WTC11 (cell line): ENCODE data around the gene ATP2A1. TPM values are rescaled to one million over a fixed set of nuclear protein-coding genes. Genes with fewer than 3 reads are reported as not detected.

Source experiments
- ATAC-seq: fragments of 200-7000 bp; cut with Tn5 transposase; 2 replicates; pipeline ENCODE4 v1.10.0; 2021; ENCODE audit warnings: mild to moderate bottlenecking, moderate library complexity
- CTCF ChIA-PET: fragments of 300-600 bp; sonication (Branson Sonifier 250); formaldehyde crosslinking; loops from one replicate; lab custom pipeline; 2021; ENCODE audit warnings: antibody characterized with exemption; lab: Charles Lee
- POLR2A ChIA-PET: fragments of 350-600 bp; sonication (Branson Sonifier 250); formaldehyde crosslinking; loops from one replicate; lab custom pipeline; 2021; ENCODE audit warnings: antibody characterized with exemption; lab: Charles Lee
- DNase-seq: peaks from one replicate; pipeline ENCODE4 v3.0.0; 2021; ENCODE audit warnings: low spot score
- H3K27ac Mint-ChIP-seq: 2 replicates; pipeline ENCODE4 v1.8.0; 2021; ENCODE audit warnings: mixed read lengths
- H3K27me3 Mint-ChIP-seq: 2 replicates; pipeline ENCODE4 v1.8.0; 2021; ENCODE audit warnings: low read depth, mild to moderate bottlenecking, moderate library complexity, mixed read lengths
- H3K36me3 Mint-ChIP-seq: 2 replicates; pipeline ENCODE4 v1.8.0; 2021; ENCODE audit warnings: mixed read lengths
- H3K4me1 Mint-ChIP-seq: 2 replicates; pipeline ENCODE4 v1.8.0; 2022; ENCODE audit warnings: mixed read lengths
- H3K4me3 Mint-ChIP-seq: 2 replicates; pipeline ENCODE4 v1.8.0; 2021; ENCODE audit warnings: mild to moderate bottlenecking, moderate library complexity, mixed read lengths
- H3K9me3 Mint-ChIP-seq: 2 replicates; pipeline ENCODE4 v1.8.0; 2021; ENCODE audit warnings: mixed read lengths
- CBFB ChIP-seq: sonication (generic); formaldehyde crosslinking; IDR thresholded peaks from 2 replicates; pipeline ENCODE4 v1.8.1; 2022; ENCODE audit warnings: mild to moderate bottlenecking, low read depth, missing genetic modification reagents
- FOXK1 ChIP-seq: sonication (generic); formaldehyde crosslinking; IDR thresholded peaks from 2 replicates; pipeline ENCODE4 v1.8.0; 2022; ENCODE audit warnings: mild to moderate bottlenecking, moderate library complexity, missing genetic modification reagents
- GABPB1 ChIP-seq: sonication (generic); formaldehyde crosslinking; IDR thresholded peaks from 2 replicates; pipeline ENCODE4 v1.8.1; 2023; ENCODE audit warnings: mild to moderate bottlenecking, missing genetic modification reagents
- GRHL2 ChIP-seq: fragments of 250-450 bp; sonication (Bioruptor Pico); IDR thresholded peaks from 2 replicates; pipeline ENCODE4 v1.8.0; 2022; ENCODE audit warnings: mild to moderate bottlenecking, moderate library complexity; ENCODE audit not compliant: insufficient replicate concordance, severe bottlenecking
- GTF2I ChIP-seq: fragments of 250-450 bp; sonication (Bioruptor Pico); conservative IDR thresholded peaks from 2 replicates; pipeline ENCODE4 v1.4.0; 2021; ENCODE audit warnings: mild to moderate bottlenecking
- NR2C2 ChIP-seq: sonication (generic); formaldehyde crosslinking; IDR thresholded peaks from 2 replicates; pipeline ENCODE4 v1.8.0; 2022; ENCODE audit warnings: mild to moderate bottlenecking, missing genetic modification reagents
- OVOL2 ChIP-seq: fragments of 250-450 bp; sonication (Bioruptor Pico); IDR thresholded peaks from 2 replicates; pipeline ENCODE4 v1.9.0; 2021; ENCODE audit warnings: mild to moderate bottlenecking, borderline replicate concordance
- RELA ChIP-seq: sonication (generic); formaldehyde crosslinking; IDR thresholded peaks from 2 replicates; pipeline ENCODE4 v1.8.1; 2022; ENCODE audit warnings: missing genetic modification reagents, mild to moderate bottlenecking, borderline replicate concordance
- SP1 ChIP-seq: sonication (generic); formaldehyde crosslinking; conservative IDR thresholded peaks from 2 replicates; pipeline ENCODE4 v1.8.1; 2022; ENCODE audit warnings: missing genetic modification reagents
- ZNF121 ChIP-seq: sonication (generic); formaldehyde crosslinking; IDR thresholded peaks from 2 replicates; pipeline ENCODE4 v1.8.0; 2023; ENCODE audit warnings: missing genetic modification reagents
- ZNF138 ChIP-seq: sonication (generic); formaldehyde crosslinking; conservative IDR thresholded peaks from 2 replicates; pipeline ENCODE4 v1.8.1; 2022; ENCODE audit warnings: mild to moderate bottlenecking, moderate library complexity, missing genetic modification reagents
- ZNF396 ChIP-seq: fragments of 250-450 bp; sonication (Bioruptor Pico); IDR thresholded peaks from 2 replicates; pipeline ENCODE4 v1.8.0; 2021; ENCODE audit warnings: mild to moderate bottlenecking, moderate library complexity, borderline replicate concordance
- total RNA-seq: library from RNA; stranded (reverse); gene quantifications from 3 replicates; pipeline ENCODE4 v1.2.3, GENCODE V29; 2021
- TF ChIP-seq, protein P1 (sequence below): sonication (generic); formaldehyde crosslinking; IDR thresholded peaks from 2 replicates; pipeline ENCODE4 v1.8.1; 2022; ENCODE audit warnings: missing genetic modification reagents, borderline replicate concordance
- TF ChIP-seq, protein P2 (sequence below): sonication (generic); formaldehyde crosslinking; conservative IDR thresholded peaks from 2 replicates; pipeline ENCODE4 v1.8.1; 2023; ENCODE audit warnings: mild to moderate bottlenecking, low read depth, missing genetic modification reagents, moderate library complexity
- TF ChIP-seq, protein P3 (sequence below): sonication (generic); formaldehyde crosslinking; IDR thresholded peaks from 2 replicates; pipeline ENCODE4 v1.8.1; 2022; ENCODE audit warnings: low read depth, mild to moderate bottlenecking, moderate library complexity, missing genetic modification reagents, borderline replicate concordance
- TF ChIP-seq, protein P4 (sequence below): fragments of 250-450 bp; sonication (Bioruptor Pico); IDR thresholded peaks from 2 replicates; pipeline ENCODE4 v2.1.2; 2022; ENCODE audit warnings: mild to moderate bottlenecking, moderate library complexity
- TF ChIP-seq, protein P5 (sequence below): sonication (generic); formaldehyde crosslinking; IDR thresholded peaks from 2 replicates; pipeline ENCODE4 v1.8.1; 2023; ENCODE audit warnings: mild to moderate bottlenecking, missing genetic modification reagents, moderate library complexity
- TF ChIP-seq, protein P6 (sequence below): fragments of 250-450 bp; sonication (Bioruptor Pico); IDR thresholded peaks from 2 replicates; pipeline ENCODE4 v1.8.0; 2021; ENCODE audit warnings: mild to moderate bottlenecking
- TF ChIP-seq, protein P7 (sequence below): sonication (generic); formaldehyde crosslinking; IDR thresholded peaks from 2 replicates; pipeline ENCODE4 v1.8.0; 2022; ENCODE audit warnings: mild to moderate bottlenecking, missing genetic modification reagents
- TF ChIP-seq, protein P8 (sequence below): sonication (generic); formaldehyde crosslinking; IDR thresholded peaks from 2 replicates; pipeline ENCODE4 v1.8.0; 2023; ENCODE audit warnings: mild to moderate bottlenecking, missing genetic modification reagents
- TF ChIP-seq, protein P9 (sequence below): sonication (generic); formaldehyde crosslinking; IDR thresholded peaks from 2 replicates; pipeline ENCODE4 v1.8.1; 2022; ENCODE audit warnings: low read depth, missing genetic modification reagents, borderline replicate concordance

ATP2A1 gene
- total RNA-seq, 1 experiment from 2014 or later = 6.4 TPM

DNA sequence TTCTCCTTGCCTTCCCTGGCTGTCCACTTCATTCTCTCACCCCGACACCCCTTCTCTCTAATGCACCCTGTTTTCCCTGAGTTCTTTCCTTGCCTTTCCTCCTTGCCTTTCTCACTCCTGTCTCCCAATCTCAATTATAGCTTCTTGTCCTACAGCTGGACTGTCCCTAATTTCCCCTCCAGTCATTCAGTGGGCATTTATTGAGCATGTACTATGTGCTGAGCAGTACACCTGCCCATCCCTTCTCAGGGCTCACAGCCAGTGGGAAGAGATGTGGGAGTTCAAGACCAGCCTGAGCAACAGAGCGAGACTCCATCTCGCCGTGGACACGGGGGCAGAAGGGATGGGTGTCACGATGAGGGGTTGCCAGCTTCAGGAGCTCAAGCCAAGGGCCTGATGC lies 5.8 kb downstream of the ATP2A1 start (continued):
- TF ChIP-seq, protein P1, sequence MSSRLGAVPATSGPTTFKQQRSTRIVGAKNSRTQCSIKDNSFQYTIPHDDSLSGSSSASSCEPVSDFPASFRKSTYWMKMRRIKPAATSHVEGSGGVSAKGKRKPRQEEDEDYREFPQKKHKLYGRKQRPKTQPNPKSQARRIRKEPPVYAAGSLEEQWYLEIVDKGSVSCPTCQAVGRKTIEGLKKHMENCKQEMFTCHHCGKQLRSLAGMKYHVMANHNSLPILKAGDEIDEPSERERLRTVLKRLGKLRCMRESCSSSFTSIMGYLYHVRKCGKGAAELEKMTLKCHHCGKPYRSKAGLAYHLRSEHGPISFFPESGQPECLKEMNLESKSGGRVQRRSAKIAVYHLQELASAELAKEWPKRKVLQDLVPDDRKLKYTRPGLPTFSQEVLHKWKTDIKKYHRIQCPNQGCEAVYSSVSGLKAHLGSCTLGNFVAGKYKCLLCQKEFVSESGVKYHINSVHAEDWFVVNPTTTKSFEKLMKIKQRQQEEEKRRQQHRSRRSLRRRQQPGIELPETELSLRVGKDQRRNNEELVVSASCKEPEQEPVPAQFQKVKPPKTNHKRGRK = no peak
- TF ChIP-seq ZNF396 (no peak), FOXK1 (CRISPR knock-in tag) (no peak)
- TF ChIP-seq, protein P2, sequence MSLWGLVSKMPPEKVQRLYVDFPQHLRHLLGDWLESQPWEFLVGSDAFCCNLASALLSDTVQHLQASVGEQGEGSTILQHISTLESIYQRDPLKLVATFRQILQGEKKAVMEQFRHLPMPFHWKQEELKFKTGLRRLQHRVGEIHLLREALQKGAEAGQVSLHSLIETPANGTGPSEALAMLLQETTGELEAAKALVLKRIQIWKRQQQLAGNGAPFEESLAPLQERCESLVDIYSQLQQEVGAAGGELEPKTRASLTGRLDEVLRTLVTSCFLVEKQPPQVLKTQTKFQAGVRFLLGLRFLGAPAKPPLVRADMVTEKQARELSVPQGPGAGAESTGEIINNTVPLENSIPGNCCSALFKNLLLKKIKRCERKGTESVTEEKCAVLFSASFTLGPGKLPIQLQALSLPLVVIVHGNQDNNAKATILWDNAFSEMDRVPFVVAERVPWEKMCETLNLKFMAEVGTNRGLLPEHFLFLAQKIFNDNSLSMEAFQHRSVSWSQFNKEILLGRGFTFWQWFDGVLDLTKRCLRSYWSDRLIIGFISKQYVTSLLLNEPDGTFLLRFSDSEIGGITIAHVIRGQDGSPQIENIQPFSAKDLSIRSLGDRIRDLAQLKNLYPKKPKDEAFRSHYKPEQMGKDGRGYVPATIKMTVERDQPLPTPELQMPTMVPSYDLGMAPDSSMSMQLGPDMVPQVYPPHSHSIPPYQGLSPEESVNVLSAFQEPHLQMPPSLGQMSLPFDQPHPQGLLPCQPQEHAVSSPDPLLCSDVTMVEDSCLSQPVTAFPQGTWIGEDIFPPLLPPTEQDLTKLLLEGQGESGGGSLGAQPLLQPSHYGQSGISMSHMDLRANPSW (CRISPR knock-in tag) = no peak
- TF ChIP-seq, protein P3, sequence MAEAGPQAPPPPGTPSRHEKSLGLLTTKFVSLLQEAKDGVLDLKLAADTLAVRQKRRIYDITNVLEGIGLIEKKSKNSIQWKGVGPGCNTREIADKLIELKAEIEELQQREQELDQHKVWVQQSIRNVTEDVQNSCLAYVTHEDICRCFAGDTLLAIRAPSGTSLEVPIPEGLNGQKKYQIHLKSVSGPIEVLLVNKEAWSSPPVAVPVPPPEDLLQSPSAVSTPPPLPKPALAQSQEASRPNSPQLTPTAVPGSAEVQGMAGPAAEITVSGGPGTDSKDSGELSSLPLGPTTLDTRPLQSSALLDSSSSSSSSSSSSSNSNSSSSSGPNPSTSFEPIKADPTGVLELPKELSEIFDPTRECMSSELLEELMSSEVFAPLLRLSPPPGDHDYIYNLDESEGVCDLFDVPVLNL (CRISPR knock-in tag) = no peak

DNA sequence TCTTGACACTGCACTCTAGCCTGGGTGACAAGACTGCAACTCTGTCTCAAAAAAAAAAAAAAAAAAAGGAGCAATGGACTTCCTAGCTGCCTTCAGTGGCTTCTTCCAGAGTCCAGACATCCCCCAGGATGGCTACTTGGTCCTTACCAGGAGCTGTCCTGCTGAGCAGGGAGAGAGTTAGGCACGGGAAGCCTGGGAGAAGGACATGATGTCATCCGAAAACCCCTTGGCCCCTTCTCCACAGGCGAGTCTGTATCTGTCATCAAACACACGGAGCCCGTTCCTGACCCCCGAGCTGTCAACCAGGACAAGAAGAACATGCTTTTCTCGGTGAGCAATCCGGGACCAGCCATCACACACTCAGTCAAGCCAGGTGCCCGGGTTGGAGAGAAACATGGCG lies 8.7 kb downstream of the ATP2A1 start:
- no peak for ATAC-seq

More for the DNA sequence above, 8.7 kb downstream of the ATP2A1 start:
- POLR2A ChIA-PET = no interaction called here
- no peak for DNase-seq
- Mint-ChIP-seq H3K27me3 (peaks cover 6% of the 10 kb centered on the region), H3K36me3 (no peaks in the 10 kb centered on the region), H3K4me3 (no peak overlapping the region), H3K27ac (no peak overlapping the region), H3K4me1 (peaks cover 15% of the 10 kb centered on the region), H3K9me3 (no peaks in the 10 kb centered on the region)
- CTCF ChIA-PET = interaction anchor here (0.6 kb wide), 1 partner anchor 17 kb away, joined by 3 read pairs; no protein-coding TSS in a partner anchor
- TF ChIP-seq RELA (no peak), CBFB (CRISPR knock-in tag) (no peak), ZNF138 (CRISPR knock-in tag) (no peak), NR2C2 (CRISPR knock-in tag) (no peak), GABPB1 (no peak), GRHL2 (no peak), FOXK1 (CRISPR knock-in tag) (no peak), GTF2I (CRISPR knock-in tag) (no peak), ZNF121 (CRISPR knock-in tag) (no peak), SP1 (CRISPR knock-in tag) (no peak), OVOL2 (CRISPR knock-in tag) (no peak)
- TF ChIP-seq, protein P4, sequence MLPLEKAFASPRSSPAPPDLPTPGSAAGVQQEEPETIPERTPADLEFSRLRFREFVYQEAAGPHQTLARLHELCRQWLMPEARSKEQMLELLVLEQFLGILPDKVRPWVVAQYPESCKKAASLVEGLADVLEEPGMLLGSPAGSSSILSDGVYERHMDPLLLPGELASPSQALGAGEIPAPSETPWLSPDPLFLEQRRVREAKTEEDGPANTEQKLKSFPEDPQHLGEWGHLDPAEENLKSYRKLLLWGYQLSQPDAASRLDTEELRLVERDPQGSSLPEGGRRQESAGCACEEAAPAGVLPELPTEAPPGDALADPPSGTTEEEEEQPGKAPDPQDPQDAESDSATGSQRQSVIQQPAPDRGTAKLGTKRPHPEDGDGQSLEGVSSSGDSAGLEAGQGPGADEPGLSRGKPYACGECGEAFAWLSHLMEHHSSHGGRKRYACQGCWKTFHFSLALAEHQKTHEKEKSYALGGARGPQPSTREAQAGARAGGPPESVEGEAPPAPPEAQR (CRISPR knock-in tag) = no peak
- TF ChIP-seq, protein P5, sequence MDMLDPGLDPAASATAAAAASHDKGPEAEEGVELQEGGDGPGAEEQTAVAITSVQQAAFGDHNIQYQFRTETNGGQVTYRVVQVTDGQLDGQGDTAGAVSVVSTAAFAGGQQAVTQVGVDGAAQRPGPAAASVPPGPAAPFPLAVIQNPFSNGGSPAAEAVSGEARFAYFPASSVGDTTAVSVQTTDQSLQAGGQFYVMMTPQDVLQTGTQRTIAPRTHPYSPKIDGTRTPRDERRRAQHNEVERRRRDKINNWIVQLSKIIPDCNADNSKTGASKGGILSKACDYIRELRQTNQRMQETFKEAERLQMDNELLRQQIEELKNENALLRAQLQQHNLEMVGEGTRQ (CRISPR knock-in tag) = no peak
- TF ChIP-seq, protein P6, sequence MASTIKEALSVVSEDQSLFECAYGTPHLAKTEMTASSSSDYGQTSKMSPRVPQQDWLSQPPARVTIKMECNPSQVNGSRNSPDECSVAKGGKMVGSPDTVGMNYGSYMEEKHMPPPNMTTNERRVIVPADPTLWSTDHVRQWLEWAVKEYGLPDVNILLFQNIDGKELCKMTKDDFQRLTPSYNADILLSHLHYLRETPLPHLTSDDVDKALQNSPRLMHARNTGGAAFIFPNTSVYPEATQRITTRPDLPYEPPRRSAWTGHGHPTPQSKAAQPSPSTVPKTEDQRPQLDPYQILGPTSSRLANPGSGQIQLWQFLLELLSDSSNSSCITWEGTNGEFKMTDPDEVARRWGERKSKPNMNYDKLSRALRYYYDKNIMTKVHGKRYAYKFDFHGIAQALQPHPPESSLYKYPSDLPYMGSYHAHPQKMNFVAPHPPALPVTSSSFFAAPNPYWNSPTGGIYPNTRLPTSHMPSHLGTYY = no peak
- TF ChIP-seq, protein P7, sequence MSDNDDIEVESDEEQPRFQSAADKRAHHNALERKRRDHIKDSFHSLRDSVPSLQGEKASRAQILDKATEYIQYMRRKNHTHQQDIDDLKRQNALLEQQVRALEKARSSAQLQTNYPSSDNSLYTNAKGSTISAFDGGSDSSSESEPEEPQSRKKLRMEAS (CRISPR knock-in tag) = no peak
- TF ChIP-seq, protein P3 (CRISPR knock-in tag) = no peak
- TF ChIP-seq, protein P8, sequence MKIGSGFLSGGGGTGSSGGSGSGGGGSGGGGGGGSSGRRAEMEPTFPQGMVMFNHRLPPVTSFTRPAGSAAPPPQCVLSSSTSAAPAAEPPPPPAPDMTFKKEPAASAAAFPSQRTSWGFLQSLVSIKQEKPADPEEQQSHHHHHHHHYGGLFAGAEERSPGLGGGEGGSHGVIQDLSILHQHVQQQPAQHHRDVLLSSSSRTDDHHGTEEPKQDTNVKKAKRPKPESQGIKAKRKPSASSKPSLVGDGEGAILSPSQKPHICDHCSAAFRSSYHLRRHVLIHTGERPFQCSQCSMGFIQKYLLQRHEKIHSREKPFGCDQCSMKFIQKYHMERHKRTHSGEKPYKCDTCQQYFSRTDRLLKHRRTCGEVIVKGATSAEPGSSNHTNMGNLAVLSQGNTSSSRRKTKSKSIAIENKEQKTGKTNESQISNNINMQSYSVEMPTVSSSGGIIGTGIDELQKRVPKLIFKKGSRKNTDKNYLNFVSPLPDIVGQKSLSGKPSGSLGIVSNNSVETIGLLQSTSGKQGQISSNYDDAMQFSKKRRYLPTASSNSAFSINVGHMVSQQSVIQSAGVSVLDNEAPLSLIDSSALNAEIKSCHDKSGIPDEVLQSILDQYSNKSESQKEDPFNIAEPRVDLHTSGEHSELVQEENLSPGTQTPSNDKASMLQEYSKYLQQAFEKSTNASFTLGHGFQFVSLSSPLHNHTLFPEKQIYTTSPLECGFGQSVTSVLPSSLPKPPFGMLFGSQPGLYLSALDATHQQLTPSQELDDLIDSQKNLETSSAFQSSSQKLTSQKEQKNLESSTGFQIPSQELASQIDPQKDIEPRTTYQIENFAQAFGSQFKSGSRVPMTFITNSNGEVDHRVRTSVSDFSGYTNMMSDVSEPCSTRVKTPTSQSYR (CRISPR knock-in tag) = no peak
- TF ChIP-seq, protein P9, sequence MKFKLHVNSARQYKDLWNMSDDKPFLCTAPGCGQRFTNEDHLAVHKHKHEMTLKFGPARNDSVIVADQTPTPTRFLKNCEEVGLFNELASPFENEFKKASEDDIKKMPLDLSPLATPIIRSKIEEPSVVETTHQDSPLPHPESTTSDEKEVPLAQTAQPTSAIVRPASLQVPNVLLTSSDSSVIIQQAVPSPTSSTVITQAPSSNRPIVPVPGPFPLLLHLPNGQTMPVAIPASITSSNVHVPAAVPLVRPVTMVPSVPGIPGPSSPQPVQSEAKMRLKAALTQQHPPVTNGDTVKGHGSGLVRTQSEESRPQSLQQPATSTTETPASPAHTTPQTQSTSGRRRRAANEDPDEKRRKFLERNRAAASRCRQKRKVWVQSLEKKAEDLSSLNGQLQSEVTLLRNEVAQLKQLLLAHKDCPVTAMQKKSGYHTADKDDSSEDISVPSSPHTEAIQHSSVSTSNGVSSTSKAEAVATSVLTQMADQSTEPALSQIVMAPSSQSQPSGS = no peak
